ENCODE results near the gene ZNF205. TPM values are rescaled to one million over a fixed set of nuclear protein-coding genes. Genes with fewer than 3 reads are reported as not detected.

The ZNF205 gene
- total and polyA plus RNA-seq, 2 of the 4 experiments (the other 2 are of a cell fraction) = 8.2 to 12.7 TPM

- ATAC-seq (ENCODE audit: low read depth) = no peak
- H4K20me1 ChIP-seq (ENCODE audit: insufficient read depth, low read length) = peaks cover 5% of the 10 kb centered on the region; the same call in 1 of the 2 replicates
- WGBS, 2 experiments (ENCODE audit: extremely low coverage in 2 of 2, insufficient read length in 1 of 2) = 80% methylated on average over 1 of the region's 6 CpGs; no CpG with 5 or more reads in 1 of the 2 experiments
Observed at GRCh38 chr16:3127745-3128144, 15.4 kb downstream of the ZNF205 start.

More at GRCh38 chr16:3127745-3128144, 15.4 kb downstream of the ZNF205 start:
- no peak for TF ChIP-seq POLR2A (IDR thresholded peaks at IDR 0.05; ENCODE audit: low read depth, low read length)
- TF ChIP-seq USF2 (IDR thresholded peaks at IDR 0.05; ENCODE audit: low read depth, low read length) = no peak
- no peak for TF ChIP-seq FOS (IDR thresholded peaks at IDR 0.05; ENCODE audit: low read depth, low read length)
- TF ChIP-seq SMC3 (IDR thresholded peaks at IDR 0.05; ENCODE audit: low read depth, low read length) = no peak
- no peak for TF ChIP-seq BHLHE40 (IDR thresholded peaks at IDR 0.05; ENCODE audit: low read depth, low read length)
- TF ChIP-seq CEBPB (IDR thresholded peaks at IDR 0.05; ENCODE audit: low read depth, low read length) = no peak
- TF ChIP-seq MAZ (IDR thresholded peaks at IDR 0.05; ENCODE audit: borderline replicate concordance, low read depth, low read length) = no peak
- TF ChIP-seq NFE2L2 (IDR thresholded peaks at IDR 0.05; ENCODE audit: low read depth, low read length) = no peak
- no peak for TF ChIP-seq RAD21 (IDR thresholded peaks at IDR 0.05; ENCODE audit: low read length)
- TF ChIP-seq ELK1 (IDR thresholded peaks at IDR 0.05; ENCODE audit: borderline replicate concordance, low read depth, low read length) = no peak
- TF ChIP-seq RFX5 (IDR thresholded peaks at IDR 0.05; ENCODE audit: low read depth, low read length) = no peak
- no peak for TF ChIP-seq MAFK (IDR thresholded peaks at IDR 0.05; ENCODE audit: low read depth, low read length)
- no peak for TF ChIP-seq CTCF (conservative IDR thresholded peaks at IDR 0.05; ENCODE audit: low read depth, low read length)
- no peak for TF ChIP-seq RCOR1 (IDR thresholded peaks at IDR 0.05; ENCODE audit: insufficient replicate concordance, low read length)
- no peak for TF ChIP-seq CHD1 (IDR thresholded peaks at IDR 0.05; ENCODE audit: low read depth, low read length)
- H3K4me1 ChIP-seq (ENCODE audit: control insufficient read depth, insufficient read depth, low read length) = peaks cover 7% of the 10 kb centered on the region
- no peak overlapping the region for H3K4me3 ChIP-seq (ENCODE audit: insufficient read depth, low read depth, low read length)
- DNase-seq = no peak
- H2AK5ac ChIP-seq (ENCODE audit: low read depth, low read length) = no peak overlapping the region
- H3K9me1 ChIP-seq (ENCODE audit: insufficient read depth, low read length) = 0 out of 2 replicates have a peak, but pooled peaks cover 2% of the 10 kb centered on the region
- H2AK9ac ChIP-seq (replicated peaks; ENCODE audit: low read depth, low read length, poor library complexity) = no peak overlapping the region
- no peak overlapping the region for H3K14ac ChIP-seq (replicated peaks; ENCODE audit: low read depth, low read length)
- no peak overlapping the region for H4K91ac ChIP-seq (ENCODE audit: insufficient read depth, low read depth, low read length)
- no peaks in the 10 kb centered on the region for H3K27me3 ChIP-seq (ENCODE audit: control insufficient read depth, insufficient read depth, low read length)
- H2BK5ac ChIP-seq (ENCODE audit: low read depth, low read length, poor library complexity, severe bottlenecking) = no peak overlapping the region
- ChIA-PET CTCF (no interaction called here), POLR2A (ENCODE audit: unreplicated experiment) (no interaction called here)
- no peak overlapping the region for H3K27ac ChIP-seq (ENCODE audit: insufficient read depth, low read length)
- H3K23ac ChIP-seq (ENCODE audit: low read depth, low read length) = no peak overlapping the region
- no TSS peak for BruUV-seq (replicated peaks)
- intact Hi-C loops (cut with micrococcal nuclease) = no loop called here
- in situ Hi-C loops (cut with MboI; ENCODE audit: low sequenced_read_pairs) = no loop called here
- no peak overlapping the region for H3K4ac ChIP-seq (ENCODE audit: low read depth, low read length)
- no peak overlapping the region for H3K18ac ChIP-seq (ENCODE audit: low read depth, low read length)
- no peak overlapping the region for H4K5ac ChIP-seq (ENCODE audit: low read depth, low read length)
- no peaks in the 10 kb centered on the region for H3K9me3 ChIP-seq (ENCODE audit: control insufficient read depth, insufficient read depth, low read length)
- H3K79me1 ChIP-seq (ENCODE audit: low read depth in 1 of 2, low read length in 2 of 2) = peaks cover 3 to 33% of the 10 kb centered on the region in 2 experiments; a peak in 2 of 4 replicates
- H2BK120ac ChIP-seq (ENCODE audit: low read depth, low read length) = no peak overlapping the region
- no peak overlapping the region for H3K4me2 ChIP-seq (ENCODE audit: low read depth, low read length)
- no peak overlapping the region for H3K56ac ChIP-seq (ENCODE audit: extremely low read depth, insufficient read depth, low read length)
- dilution Hi-C loops (cut with HindIII; ENCODE audit: low sequenced_read_pairs, unreplicated experiment) = no loop called here
- H2AFZ ChIP-seq (replicated peaks; ENCODE audit: low read length, poor library complexity) = no peak overlapping the region
- peaks cover 11% of the 10 kb centered on the region for H3K36me3 ChIP-seq (ENCODE audit: control insufficient read depth, insufficient read depth, low read length)
- no peak overlapping the region for H2BK15ac ChIP-seq (ENCODE audit: low read depth, low read length)
- no peak overlapping the region for H4K8ac ChIP-seq (ENCODE audit: low read depth in 2 of 2, low read length in 2 of 2)
- no peak overlapping the region for H3K9ac ChIP-seq (ENCODE audit: low read depth, low read length)
- no peak overlapping the region; the same call in 1 of the 2 replicates for H2BK20ac ChIP-seq (ENCODE audit: low read depth, low read length)
